Stimulated activated CD4-positive, alpha-beta T cell treated with anti-CD3 and anti-CD28 coated beads, Interleukin-15, amount 100 ng/mL, for 48 hours (primary cell): ENCODE data around the gene TMEM151A.

Experiments used
- DNase-seq, 2 donors: peaks; one replicate each; pipeline ENCODE4 v3.0.0-alpha.2; 2020; ENCODE audit warnings: low read depth in 2 of 2

Gene TMEM151A

DNA sequence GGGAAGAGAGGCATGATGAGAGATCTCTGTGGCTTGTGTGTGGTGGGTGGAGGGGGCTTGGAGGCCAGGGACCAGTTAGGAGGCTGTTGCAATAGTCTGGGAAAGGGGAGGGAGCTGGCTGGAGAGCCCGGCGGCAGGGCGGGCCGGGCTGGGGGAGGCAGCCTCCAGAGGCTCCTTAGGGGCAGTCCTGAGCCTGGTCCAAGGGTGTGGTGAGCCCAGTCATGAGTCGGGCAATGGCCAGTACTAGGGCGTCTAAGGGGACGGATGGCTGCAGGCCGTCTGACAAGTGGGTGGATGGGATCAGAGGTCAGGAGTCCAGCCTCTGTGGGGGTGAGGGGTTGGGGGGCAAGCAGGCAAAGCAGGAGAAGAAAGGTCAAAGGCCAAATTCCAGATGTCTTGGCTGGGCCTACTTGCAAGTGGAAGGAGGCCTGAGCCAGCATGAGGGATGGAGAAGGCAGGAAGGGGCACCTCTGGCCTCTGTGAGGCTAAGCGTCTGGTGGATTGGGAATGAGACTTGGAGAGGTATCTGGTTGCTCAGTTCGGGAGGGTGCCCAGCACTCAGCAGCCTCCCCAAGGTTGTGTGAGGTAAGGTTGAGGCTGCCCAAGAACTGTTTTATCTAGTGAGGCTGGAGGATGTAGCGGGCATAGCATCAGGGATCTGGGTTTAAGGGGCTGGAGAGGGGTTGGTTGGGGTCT is 31.2 kb downstream of the TMEM151A start:
- DNase-seq, result no peak

GRCh38 chr11:66323684-66324083 is 32.0 kb downstream of the TMEM151A start:
- no peak for DNase-seq

DNA sequence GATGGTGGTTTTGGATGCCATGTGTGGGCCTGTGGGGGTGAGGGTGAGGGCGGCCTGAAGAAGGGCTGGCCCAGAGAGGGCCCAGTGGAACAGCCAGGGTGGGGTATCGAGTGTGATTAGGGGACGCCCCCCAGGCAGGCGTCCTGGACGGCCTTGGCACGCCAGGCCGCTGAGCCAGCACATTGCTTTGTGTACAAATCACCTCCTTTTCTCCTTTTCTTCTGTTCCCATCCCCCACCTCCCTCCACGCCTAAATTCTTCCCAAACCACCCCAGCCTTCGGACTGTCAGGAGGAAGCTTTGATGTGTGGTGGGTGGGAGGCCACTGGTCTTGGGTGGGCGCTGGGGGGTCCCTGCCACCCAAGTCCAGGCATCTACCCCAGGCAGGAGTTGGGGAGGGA is 33.0 kb downstream of the TMEM151A start:
- no peak for DNase-seq

- DNase-seq, result no peak
These were observed 33.6 kb downstream of the TMEM151A start for GRCh38 chr11:66325263-66325671.

DNA sequence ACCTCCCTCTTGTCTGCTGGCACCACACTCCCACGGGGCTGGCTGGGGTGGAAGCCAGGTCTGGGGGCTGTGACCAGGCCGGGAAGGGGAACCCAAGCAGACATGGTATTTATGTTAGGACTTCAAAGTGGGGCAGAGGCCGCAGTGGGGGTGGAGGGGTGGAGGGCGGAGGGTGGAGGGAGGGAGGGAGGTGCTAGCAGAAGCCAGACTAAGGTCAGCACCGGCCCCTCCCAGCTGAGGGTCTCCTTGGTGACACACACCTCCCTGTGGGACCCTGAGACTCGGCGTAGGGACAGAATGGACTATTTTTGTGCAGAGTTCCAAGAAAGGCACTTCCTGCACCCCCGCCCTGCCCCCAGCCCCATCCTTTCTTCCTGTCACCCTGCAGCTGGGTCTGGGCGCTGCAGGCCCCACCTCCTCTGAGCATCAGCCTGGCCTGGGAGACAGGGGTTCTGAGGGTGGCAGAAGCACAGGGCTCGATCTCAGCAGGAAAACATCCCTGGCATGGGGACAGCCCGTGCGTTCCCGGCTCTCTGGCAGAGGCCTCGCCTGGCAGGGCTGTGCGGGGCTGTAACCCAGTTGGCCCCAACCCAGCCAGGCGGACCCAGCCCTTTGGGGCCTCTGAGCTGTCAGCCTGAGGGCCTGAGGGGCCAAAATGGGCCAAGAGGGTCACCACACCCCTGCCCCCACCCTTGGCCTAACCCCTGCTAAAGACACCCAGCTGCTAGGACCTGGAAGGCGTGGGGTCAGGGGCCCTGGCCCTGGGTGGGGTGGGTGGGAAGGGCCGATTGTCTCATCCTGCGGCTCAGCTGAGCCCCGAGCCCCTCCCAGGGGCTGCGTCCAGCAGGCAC is 34.8 kb downstream of the TMEM151A start:
- no peak for DNase-seq

DNA sequence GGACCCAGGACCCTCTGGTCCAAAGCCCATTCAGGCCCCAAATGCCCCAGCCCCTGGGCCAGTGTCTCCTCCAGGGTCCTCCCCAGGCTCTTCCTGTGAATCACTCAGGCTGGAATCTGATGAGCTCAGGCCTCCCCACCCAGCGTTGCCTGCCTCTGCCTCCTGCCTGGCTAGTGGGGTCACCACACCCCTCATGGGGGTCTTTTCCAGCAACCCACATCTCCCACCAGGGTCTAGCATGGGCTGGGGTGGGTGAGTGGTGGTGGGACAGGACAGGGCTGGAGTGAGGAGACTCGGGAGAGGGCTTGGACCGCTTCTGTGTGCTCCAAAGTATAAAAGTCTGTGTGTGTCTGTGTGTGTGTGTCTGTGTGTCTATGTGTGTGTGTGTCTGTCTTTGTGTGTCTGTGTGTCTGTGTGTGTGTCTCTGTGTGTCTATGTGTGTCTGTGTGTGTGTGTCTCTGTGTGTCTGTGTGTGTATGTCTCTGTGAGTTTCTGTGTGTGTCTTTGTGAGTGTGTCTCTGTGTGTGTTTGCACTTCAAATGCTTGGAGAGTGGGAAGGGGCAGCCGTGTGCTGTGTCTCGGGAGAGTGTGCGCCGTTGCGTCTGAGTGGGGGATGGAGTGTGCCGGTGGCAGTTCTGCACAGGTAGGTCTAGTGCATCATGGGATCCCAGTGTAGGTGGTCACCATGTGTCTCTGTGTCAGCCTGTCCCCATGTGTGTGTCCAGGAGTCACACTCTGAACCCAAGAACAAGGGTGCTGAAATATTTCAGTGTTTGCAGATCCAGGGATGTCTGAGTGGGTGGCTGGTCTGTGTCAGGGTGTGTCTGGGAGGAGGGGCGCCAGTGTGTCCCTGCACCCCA is 35.7 kb downstream of the TMEM151A start:
- no peak for DNase-seq

DNA sequence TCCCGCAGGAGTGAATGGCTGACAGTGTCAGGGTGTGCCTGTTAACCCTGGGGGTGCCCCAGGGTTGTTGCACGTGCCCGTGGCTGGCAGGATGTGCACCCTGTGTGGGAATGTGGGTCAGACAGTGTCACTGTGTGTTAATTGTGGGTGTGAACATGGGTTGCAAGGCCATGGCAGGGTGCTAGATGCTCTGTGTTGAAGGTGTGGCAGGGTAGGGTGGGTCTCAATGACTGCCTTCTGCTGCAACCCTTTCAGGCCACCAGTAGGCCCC is 36.3 kb downstream of the TMEM151A start:
- no peak for DNase-seq

DNA sequence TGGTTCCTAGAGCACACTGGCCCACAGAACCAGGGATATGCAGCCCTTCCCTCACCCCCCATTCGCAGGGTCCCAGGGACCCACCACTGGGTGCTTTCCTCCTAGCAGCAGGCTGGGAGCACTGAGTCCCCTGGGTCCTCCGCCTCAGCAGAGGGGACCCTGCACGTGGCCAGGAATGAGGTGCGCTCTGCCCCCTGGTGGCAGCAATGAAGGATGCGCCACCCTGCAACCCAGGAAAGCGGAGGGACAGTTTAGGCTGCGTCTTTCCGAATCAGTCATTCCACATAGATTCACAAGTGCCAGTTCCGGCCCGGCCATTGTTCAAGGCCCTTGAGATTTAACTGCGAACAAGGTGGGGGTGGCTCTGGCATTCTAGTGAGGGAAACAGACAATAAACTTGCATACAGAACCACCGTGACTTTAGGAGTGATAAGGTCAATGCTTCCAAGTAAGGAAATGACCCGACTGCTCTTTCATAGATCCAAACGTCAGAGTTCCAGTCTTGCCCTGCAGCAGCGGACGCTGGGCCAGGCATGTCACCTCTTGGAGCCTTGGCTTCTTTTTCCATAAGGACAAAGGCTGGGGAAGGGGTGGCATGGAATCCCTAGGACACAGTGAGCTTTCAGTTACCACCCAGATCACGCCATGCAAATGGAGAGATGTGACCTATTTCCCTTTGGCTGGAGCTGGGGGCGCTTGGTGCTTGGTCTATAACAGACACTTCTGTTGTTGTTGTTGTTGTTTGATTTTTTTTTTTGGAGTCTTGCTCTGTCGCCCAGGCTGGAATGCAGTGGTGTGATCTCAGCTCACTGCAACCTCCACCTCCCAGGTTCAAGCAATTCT is 36.8 kb downstream of the TMEM151A start:
- peak; percentile 73 to 79 for DNase-seq

DNA sequence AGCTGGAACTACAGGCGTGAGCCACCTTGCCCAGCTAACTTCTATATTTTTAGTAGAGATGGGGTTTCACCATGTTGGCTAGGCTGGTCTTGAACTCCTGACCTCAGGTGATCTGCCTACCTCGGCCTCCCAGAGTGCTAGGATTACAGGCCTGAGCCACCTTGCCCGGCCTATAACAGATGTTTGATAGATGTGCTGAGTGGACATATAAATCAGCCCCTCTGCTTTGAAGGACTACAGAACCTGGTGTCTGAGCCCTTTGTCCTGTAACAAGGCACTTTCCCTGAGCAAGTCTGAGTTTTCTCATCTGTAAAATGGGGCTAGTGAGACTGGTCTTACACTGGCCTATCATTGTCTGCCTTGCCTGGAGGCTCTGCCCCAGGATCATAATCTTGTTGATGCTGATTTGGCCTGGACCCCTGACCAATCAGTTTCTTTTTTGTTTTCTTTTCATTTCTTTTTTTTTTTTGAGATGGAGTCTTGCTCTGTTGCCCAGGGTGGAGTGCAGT is 37.5 kb downstream of the TMEM151A start:
- DNase-seq, result no peak

DNA sequence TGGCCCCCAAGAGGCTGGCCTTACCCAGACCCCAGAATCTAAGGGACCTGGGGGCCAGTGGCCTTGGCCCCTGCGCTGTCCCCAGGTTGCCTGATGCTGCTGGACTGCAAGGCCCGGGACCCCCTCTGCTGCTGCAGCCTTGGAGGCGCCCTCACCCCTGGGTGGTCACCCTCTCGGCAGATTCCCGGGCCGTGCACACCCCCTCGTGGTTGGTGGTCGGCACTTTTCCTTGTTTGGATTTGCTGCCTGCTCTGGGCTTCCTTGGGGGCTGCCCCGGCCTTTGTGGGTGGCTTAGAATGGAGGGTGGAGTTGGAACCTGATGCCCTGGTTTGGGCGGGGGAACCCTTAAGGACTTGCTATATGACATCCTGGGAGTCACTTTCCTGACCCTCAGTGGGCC is 39.2 kb downstream of the TMEM151A start:
- no peak for DNase-seq

GRCh38 chr11:66331542-66332370 is 40.1 kb downstream of the TMEM151A start:
- DNase-seq, result no peak

DNA sequence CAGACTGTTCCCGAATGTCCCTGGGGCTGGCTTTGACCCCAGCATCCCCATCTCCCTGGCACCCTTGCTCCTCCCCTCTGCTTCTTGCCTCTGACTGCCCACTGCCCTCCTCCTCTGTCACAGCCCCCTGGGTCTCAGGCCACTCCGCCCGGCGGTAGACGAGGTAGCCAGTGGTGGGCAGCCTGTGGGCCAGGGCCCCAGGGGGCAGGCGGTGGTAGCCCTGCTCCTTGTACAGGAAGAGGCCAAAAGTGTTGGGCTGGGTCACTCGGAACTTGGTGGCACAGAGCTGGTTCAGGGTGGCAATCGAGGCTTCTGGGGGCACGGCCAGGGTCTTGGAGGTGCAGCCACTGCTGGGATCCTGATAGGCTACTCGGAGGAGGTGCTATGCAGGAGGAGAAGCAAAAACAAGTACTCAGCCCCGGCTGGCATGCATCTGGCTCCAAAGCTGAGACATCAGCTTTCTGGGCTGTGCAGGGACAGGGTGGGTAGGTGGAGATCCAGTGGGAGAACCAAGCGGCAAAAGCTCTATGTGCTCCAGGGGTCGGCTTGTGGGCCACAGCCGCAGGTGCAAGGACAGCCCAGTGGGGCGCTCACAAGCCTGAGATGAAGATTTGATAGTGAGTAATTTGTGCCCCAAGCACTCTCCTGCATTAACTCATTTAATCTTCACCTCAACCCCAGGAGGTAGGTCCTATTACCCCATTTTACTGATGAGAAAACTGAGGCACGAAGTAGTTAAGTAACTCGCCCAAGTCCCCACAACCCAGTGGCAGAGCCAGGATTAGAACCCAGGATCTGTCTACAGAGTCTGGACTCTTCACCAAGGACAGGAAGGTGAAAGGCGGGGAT is 40.9 kb downstream of the TMEM151A start:
- no peak for DNase-seq

DNA sequence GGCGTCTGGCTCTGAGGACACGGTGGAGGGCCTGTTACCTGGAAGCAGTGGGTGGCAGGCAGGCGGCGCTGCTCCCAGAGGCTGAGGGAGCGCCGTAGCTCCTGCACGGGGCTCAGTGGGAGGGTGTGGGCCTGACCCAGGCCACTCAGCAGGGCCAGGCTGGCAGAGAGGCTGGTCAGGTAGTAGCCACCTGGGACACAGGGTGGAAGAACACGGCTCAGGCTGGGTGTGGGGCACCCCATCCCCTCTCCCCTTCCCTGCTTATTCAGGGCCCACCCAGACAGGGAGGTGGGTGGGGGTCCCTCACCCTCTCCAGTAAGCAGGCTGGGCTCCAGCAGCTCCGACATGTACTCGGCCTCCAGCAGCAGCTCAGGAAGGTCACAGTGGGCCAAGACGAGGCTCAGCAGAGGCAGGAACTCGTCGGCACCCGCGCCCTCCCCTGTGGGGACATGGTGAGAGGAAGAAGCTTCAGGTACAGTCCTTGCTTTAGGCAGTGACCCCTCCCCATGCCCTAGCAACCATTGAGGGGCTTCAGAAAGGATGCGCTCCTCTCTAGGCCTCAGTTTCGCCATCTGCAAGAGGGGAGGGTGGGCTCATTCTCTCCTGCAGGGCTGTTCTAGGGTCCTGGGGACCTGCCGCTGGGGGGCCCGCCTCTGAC is 41.7 kb downstream of the TMEM151A start:
- no peak for DNase-seq

DNA sequence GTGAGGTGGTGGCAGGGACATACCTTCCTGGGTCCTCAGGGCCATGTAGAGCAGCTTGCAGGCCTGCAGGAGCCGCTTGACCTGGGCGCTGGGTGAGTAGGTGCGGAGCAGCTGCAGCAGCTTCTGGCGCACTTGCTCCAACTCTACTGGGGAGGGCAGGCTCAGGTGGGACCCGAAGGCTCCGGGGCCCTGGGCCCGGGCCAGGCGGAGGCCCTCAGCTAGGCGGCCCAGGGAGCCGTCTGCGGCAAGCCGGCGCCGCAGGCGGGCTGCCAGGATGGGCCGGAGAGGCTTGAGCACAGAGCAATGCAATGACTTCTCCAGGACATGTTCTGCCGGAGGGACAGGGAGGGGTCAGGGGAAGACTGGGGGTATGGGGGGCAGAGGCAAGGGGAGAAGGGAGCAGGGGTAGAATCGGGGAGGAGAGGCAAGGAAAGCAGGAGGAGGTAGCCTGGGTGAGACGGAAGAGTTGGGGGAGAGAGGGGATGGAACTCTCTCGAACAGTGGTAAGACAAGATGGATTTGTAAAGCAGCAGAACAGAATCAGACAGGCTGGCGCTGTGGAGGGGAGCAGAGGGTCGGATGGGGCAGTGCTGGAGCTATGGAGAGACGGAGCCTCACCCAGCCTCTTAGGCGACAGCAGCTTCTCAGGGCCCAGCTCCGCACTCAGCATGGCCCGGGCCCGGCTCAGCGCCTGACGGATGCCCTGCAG is 42.4 kb downstream of the TMEM151A start:
- DNase-seq, result no peak

GRCh38 chr11:66334605-66335442 is 43.1 kb downstream of the TMEM151A start:
- DNase-seq, result no peak

- no peak for DNase-seq
These were observed 44.0 kb downstream of the TMEM151A start for GRCh38 chr11:66335531-66336233.
